ENCODE results near the gene NOL11. TPM values are rescaled to one million over a fixed set of nuclear protein-coding genes. Genes with fewer than 3 reads are reported as not detected.

Gene NOL11
- total RNA-seq, 2 donors from 2014 or later, result 65.9 to 86.3 TPM

DNA sequence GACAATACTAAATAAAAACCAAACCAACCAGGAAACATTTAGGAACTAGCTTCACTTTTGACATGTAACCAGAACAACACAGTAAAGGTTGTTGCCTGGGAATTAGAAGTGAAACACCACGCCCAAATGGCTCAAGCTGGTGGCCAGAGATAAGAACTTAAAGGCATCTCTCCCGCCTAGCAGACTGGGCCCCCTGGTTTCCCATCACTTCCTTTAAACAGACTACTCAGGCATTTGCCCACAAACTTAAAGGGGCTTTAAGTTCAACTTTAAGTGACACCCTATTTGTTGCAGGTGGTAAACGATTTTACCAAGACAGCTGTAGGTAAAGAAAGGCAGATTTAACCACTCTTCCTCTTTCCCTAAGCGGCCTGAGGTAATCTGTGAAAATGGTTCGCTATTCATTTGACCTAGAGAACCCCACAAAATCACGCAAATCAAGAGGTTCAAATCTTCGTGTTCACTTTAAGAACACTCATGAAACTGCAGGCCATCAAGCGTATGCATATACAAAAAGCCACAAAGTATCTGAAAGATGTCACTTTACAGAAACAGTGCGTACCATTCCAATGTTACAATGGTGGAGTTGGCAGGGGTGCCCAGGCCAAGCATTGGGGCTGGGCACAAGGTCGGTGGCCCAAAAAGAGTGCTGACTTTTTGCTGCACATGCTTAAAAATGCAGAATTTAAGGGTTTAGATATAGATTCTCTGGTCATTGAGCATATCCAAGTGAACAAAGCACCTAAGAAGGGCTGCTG, 66.8 kb downstream of the NOL11 start:
- no peaks in the 10 kb centered on the region for H3K4me1 Mint-ChIP-seq (ENCODE audit: low read depth in 2 of 2)
- no peaks in the 10 kb centered on the region for H3K9me3 Mint-ChIP-seq
- ATAC-seq (no peak), DNase-seq (ENCODE audit: low spot score) (no peak)
- no peaks in the 10 kb centered on the region for H3K36me3 Mint-ChIP-seq
- H3K4me3 Mint-ChIP-seq, result no peak overlapping the region
- H3K27me3 Mint-ChIP-seq, result peaks cover 6 to 27% of the 10 kb centered on the region in 2 donors
- no peak overlapping the region for H3K27ac Mint-ChIP-seq

DNA sequence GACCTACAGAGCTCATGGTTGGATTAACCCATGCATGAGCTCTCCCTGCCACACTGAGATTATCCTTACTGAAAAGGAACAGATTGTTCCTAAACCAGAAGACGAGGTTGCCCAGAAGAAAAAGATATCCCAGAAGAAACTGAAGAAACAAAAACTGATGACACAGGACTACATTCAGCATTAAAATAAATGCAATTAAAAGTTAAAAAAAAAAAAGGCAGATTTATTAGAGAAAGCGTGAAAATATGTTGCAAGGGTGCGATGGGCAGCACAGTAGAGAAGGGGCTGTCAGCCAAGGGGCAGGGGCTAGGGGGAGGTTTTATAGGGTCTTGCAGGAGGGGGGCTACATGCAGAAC, 67.4 kb downstream of the NOL11 start:
- Mint-ChIP-seq H3K27ac (no peak overlapping the region), H3K4me3 (no peak overlapping the region), H3K36me3 (no peaks in the 10 kb centered on the region), H3K27me3 (peaks cover 6 to 27% of the 10 kb centered on the region in 2 donors), H3K9me3 (no peaks in the 10 kb centered on the region), H3K4me1 (ENCODE audit: low read depth in 2 of 2) (no peaks in the 10 kb centered on the region)
- no peak for ATAC-seq
- no peak for DNase-seq (ENCODE audit: low spot score)

DNA sequence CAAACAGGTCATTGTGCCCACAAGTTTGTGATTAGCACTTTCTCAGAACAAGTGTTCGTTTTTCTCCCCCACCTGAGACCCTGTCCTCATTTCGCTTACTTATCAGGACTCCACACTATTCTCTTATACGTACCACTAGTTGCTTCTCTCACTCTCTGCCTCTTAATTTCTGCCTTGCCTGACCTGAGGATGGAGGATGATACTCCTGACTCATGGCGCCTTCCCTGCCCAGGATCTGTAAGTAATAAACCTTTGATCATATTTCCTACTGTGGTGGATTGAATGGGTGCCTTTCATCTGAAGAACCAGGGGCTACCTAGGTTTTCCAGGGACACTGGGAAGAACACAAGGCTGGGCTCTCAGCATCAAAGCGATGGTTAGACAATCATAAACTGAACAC, 67.8 kb downstream of the NOL11 start:
- Mint-ChIP-seq H3K4me1 (ENCODE audit: low read depth in 2 of 2) (no peaks in the 10 kb centered on the region), H3K36me3 (no peaks in the 10 kb centered on the region), H3K4me3 (no peak overlapping the region), H3K27me3 (peaks cover 6 to 27% of the 10 kb centered on the region in 2 donors), H3K27ac (no peak overlapping the region), H3K9me3 (no peaks in the 10 kb centered on the region)
- DNase-seq (ENCODE audit: low spot score), result no peak
- ATAC-seq, result no peak

Other genes starting within 250 kb of the NOL11 start
- 10 to 100 TPM; 73.4 to 94.7 TPM for gene BPTF, start 107.6 kb downstream of the NOL11 start, total RNA-seq